Measurements from ENCODE around the gene APOM.

The APOM gene

GRCh38 chr6:31657406-31658157, 1.9 kb downstream of the APOM start (continued):
- TF ChIP-seq ZNF174 (tag by site-specific recombination; IDR thresholded peaks at IDR 0.05) (no peak), ZBTB21 (tag by site-specific recombination; IDR thresholded peaks at IDR 0.05) (peak; percentile 92), ZNF629 (tag by site-specific recombination; IDR thresholded peaks at IDR 0.05) (peak; percentile 96), SCRT1 (tag by site-specific recombination; IDR thresholded peaks at IDR 0.05; ENCODE audit: borderline replicate concordance) (no peak), HOXD13 (CRISPR knock-in tag; IDR thresholded peaks at IDR 0.05; ENCODE audit: borderline replicate concordance) (0 out of 2 replicates have a peak, but pooled peaks have one; percentile 17), ZNF596 (tag by site-specific recombination; IDR thresholded peaks at IDR 0.05) (no peak), ZNF335 (tag by site-specific recombination; conservative IDR thresholded peaks at IDR 0.05) (no peak), ATF2 (tag by site-specific recombination; IDR thresholded peaks at IDR 0.05; ENCODE audit: low read depth) (peak; percentile 89), ZNF121 (tag by site-specific recombination; IDR thresholded peaks at IDR 0.05) (no peak)

GRCh38 chr6:31658158-31658688, 2.5 kb downstream of the APOM start:
- H3K27ac ChIP-seq (ENCODE audit: extremely low read depth, low read depth, low read length) = no peak overlapping the region
- CTCF ChIA-PET = interaction anchor here (0.6 to 1.1 kb wide), 4 partner anchors 23 to 1216 kb away, joined by 3 to 4 read pairs (median 3); partner anchors contain the start of genes LST1 and LY6G5C
- no peak for TF ChIP-seq ZNF112 (tag by site-specific recombination; IDR thresholded peaks at IDR 0.05)
- no peak for TF ChIP-seq ZNF311 (tag by site-specific recombination; IDR thresholded peaks at IDR 0.05; ENCODE audit: borderline replicate concordance)
- no peak for TF ChIP-seq ZBTB7A (tag by site-specific recombination; IDR thresholded peaks at IDR 0.05; ENCODE audit: low read depth)
- no peak for TF ChIP-seq ZNF571 (tag by site-specific recombination; IDR thresholded peaks at IDR 0.05)
- TF ChIP-seq ZNF248 (tag by site-specific recombination; IDR thresholded peaks at IDR 0.05) = no peak
- TF ChIP-seq ZSCAN5A (tag by site-specific recombination; IDR thresholded peaks at IDR 0.05) = no peak
- no peak for TF ChIP-seq ZNF175 (tag by site-specific recombination; IDR thresholded peaks at IDR 0.05)
- no peak for TF ChIP-seq ZBTB8A (tag by site-specific recombination; IDR thresholded peaks at IDR 0.05)

GRCh38 chr6:31658983-31659648, 3.4 kb downstream of the APOM start:
- ChIA-PET CTCF (no interaction called here), POLR2A (interaction anchor here (0.6 to 3.2 kb wide), 5 partner anchors 12 to 942 kb away, joined by 3 to 12 read pairs (median 8); partner anchors contain the start of gene MDC1)
- H3K36me3 ChIP-seq (ENCODE audit: control insufficient read depth in 2 of 2, insufficient read depth in 1 of 2, low read length in 2 of 2) = peaks cover 0 to 55% of the 10 kb centered on the region in 2 experiments; a peak in 2 of 3 replicates
- H3K27ac ChIP-seq (ENCODE audit: extremely low read depth, low read depth, low read length) = 0 out of 2 replicates have a peak overlapping the region, but pooled peaks have one; percentile 73
- H3K4me1 ChIP-seq (ENCODE audit: control insufficient read depth, insufficient read depth, low read length) = peaks cover 3% of the 10 kb centered on the region; the same call in 1 of the 2 replicates
- TF ChIP-seq ZSCAN4 (tag by site-specific recombination; IDR thresholded peaks at IDR 0.05) = no peak
- TF ChIP-seq BCL11A (tag by site-specific recombination; IDR thresholded peaks at IDR 0.05; ENCODE audit: low read depth) = no peak
- no peak for TF ChIP-seq ZNF501 (tag by site-specific recombination; IDR thresholded peaks at IDR 0.05)
- TF ChIP-seq MYNN (tag by site-specific recombination; IDR thresholded peaks at IDR 0.05; ENCODE audit: borderline replicate concordance) = no peak
- H3K4me3 ChIP-seq (ENCODE audit: low read depth, low read length) = peak overlapping the region; percentile 67
- H3K9me3 ChIP-seq (ENCODE audit: control insufficient read depth, insufficient read depth, low read depth, low read length) = no peaks in the 10 kb centered on the region

More at GRCh38 chr6:31658158-31658688, 2.5 kb downstream of the APOM start:
- peak overlapping the region; percentile 2; the same call in 1 of the 2 replicates for H3K4me3 ChIP-seq (ENCODE audit: low read depth, low read length)
- peaks cover 0 to 46% of the 10 kb centered on the region in 2 experiments; a peak in 2 of 3 replicates for H3K36me3 ChIP-seq (ENCODE audit: control insufficient read depth in 2 of 2, insufficient read depth in 1 of 2, low read length in 2 of 2)
- POLR2A ChIA-PET = interaction anchor here (0.9 to 3.2 kb wide), 5 partner anchors 8 to 314 kb away, joined by 3 to 11 read pairs (median 3); partner anchors contain the start of genes DXO, HSPA1B and PRRC2A
- H3K9me3 ChIP-seq (ENCODE audit: control insufficient read depth, insufficient read depth, low read depth, low read length) = no peaks in the 10 kb centered on the region
- H3K4me1 ChIP-seq (ENCODE audit: control insufficient read depth, insufficient read depth, low read length) = peaks cover 5% of the 10 kb centered on the region; the same call in 1 of the 2 replicates

All from HEK293 (cell line).